Fibroblast of mammary gland (primary cell): Measurements from ENCODE around the gene EFNA5.
A peak's percentile ranks its signal among the peaks of the same experiment; 100 is the strongest.
"Not testable (repeated sequence)": the region's sequence is repeated elsewhere in the genome, so short reads cannot be mapped to it uniquely, and the experiment has no call there.

ENCODE experiments used
- DNase-seq: peaks from one replicate; pipeline ENCODE4 v3.0.0-alpha.2; 2010; ENCODE audit warnings: low read depth
- H3K4me3 ChIP-seq: 2 replicates; pipeline ENCODE4 v1.5.1; 2011; ENCODE audit warnings: low read depth, mild to moderate bottlenecking, low read length, moderate library complexity; ENCODE audit not compliant: control insufficient read depth
- CTCF ChIP-seq: conservative IDR thresholded peaks from 2 replicates; pipeline ENCODE4 v1.5.1; 2011; ENCODE audit warnings: low read depth, low read length, inconsistent platforms; ENCODE audit not compliant: control insufficient read depth, insufficient read depth

Gene EFNA5

DNA sequence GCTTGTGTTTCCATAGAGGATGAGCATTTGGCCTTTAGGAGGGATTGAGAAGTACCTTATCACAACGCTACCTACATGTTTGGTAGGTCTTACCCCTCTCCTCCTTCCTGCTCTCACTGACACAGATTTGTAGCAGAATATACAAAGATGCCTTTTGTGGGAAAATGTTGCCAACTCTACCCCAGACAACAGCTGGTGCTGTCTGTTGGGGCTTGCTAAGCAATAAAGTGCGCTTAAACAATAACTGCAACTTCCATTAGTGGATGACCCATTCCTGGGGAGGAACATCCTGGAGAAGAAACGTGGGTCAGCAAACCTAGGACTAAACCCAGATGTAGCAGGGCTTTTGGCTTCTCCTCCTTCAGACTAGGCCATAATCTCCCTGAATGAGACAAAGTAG lies 174.3 kb downstream of the EFNA5 start:
- H3K4me3 ChIP-seq: no peak overlapping the region
- no peak for DNase-seq
- TF ChIP-seq CTCF: no peak

DNA sequence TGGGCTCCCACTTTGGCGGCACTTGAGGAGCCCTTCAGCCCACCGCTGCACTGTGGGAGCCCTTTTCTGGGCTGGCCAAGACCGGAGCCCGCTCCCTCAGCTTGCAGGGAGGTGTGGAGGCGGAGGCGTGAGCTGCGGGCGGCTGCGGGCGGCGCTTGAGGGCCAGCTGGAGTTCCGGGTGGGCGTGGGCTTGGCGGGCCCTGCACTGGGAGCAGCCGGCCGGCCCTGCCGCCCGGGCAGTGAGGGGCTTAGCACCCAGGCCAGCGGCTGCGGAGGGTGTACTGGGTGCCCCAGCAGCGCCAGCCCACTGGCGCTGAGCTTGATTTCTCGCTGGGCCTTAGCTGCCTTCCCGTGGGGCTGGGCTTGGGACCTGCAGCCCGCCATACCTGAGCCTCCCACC lies 176.6 kb downstream of the EFNA5 start:
- not testable (repeated sequence) for DNase-seq, H3K4me3 ChIP-seq

GRCh38 chr5:107487056-107487542 lies 183.6 kb downstream of the EFNA5 start:
- DNase-seq: peak; percentile 74
- no peak overlapping the region for H3K4me3 ChIP-seq
- no peak for TF ChIP-seq CTCF

DNA sequence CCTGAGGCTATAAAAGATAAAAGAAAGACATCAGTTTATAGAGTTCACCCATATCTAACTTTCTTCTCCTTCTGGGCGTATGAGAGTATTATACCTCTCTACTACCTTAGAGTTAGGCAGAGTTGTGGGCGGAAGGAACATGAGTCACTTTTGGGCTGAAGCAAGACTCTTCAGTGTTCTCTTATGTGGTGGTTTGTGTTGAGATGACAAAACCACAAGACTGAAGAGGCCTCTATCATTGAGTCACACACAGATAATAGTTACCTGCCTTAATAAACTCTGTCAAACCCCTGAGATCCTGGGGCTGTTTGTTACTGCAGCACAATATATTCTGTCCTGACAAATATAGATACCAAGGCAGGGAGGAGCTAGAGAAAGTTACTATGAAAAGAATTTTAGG lies 184.2 kb downstream of the EFNA5 start:
- peak; percentile 83 for DNase-seq
- TF ChIP-seq CTCF: no peak
- H3K4me3 ChIP-seq: no peak overlapping the region

GRCh38 chr5:107485184-107485583 lies 185.6 kb downstream of the EFNA5 start:
- no peak overlapping the region for H3K4me3 ChIP-seq

DNA sequence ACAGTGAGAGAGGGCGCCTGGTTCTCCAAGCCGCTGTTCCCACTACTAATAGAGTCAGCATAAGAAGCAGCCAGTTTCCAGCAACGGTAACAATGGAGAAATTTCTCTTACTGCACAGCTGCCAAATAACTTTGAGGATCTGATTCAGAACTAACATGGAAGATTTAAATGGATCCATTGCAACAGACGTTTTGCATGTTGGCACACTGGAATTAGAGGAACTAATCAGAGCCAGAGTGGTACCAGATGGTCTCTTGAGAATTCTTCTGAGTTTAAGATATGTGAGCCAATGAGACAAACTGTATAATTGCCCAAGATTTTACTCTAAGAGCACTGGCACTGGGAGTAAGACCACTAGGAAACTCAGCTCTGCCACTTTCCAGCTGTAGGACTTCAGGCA lies 186.5 kb downstream of the EFNA5 start:
- peak; percentile 29 for DNase-seq
- H3K4me3 ChIP-seq: no peak overlapping the region
- TF ChIP-seq CTCF: no peak

More at GRCh38 chr5:107485184-107485583, 185.6 kb downstream of the EFNA5 start:
- TF ChIP-seq CTCF: no peak
- DNase-seq: no peak

DNA sequence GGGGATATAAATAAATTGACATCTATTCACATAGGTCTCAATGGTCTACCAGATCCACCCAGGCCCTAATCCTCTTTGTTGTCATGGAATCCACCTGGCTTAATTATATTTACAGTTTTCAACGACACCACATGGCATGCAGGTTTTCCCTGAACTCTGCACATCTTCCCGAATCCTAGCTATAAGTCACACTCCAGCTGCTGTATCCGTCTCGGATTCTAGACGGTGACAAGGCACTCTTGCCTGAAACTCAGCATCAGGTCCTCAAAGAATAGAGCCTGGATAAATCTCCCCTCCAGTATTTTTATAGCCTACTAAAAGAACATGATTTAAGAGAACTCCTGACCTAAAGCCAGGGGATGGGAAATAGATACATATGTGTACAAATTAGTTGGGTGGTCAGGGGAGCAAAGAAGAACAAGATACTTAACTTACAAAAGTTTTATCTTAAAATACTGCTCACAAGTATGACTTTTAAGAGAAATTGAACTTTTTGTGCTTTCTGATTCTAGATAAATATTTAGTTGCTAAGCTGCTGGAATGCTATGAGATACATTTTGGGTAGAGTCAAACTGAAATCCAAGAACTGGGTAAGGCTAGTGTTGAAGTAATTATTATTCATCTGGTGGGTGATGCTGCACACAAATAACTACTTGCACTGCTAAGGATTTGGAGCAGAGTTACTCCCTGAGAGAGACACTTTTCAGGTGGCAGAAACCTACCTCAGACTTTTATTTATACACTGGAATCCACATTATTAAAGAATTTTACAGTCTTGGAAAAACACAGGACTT lies 187.3 kb downstream of the EFNA5 start:
- H3K4me3 ChIP-seq: no peak overlapping the region
- no peak for TF ChIP-seq CTCF
- DNase-seq: no peak
